GM19455 (cell line): ENCODE results near the gene STC2.

Experiments used
- ATAC-seq: cut with Tn5 transposase; IDR thresholded peaks from one replicate; pipeline ENCODE4 v1.9.1; 2021; ENCODE audit not compliant: unreplicated experiment

The STC2 gene

GRCh38 chr5:173329491-173330337, 1.5 kb upstream of the STC2 start:
- peak; percentile 40 for ATAC-seq

GRCh38 chr5:173328844-173329490, 753 bp upstream of the STC2 start:
- no peak for ATAC-seq

GRCh38 chr5:173327084-173327947, 898 bp downstream of the STC2 start:
- ATAC-seq: no peak

GRCh38 chr5:173326501-173326960, 1.7 kb downstream of the STC2 start:
- no peak for ATAC-seq

- no peak for ATAC-seq
These were observed 3.0 kb downstream of the STC2 start for GRCh38 chr5:173325091-173325698.

- ATAC-seq: no peak
These were observed 3.9 kb downstream of the STC2 start for GRCh38 chr5:173324115-173325001.

- ATAC-seq: no peak
These were observed 4.5 kb downstream of the STC2 start for GRCh38 chr5:173323799-173324114.

GRCh38 chr5:173323106-173323798, 5.0 kb downstream of the STC2 start:
- no peak for ATAC-seq

GRCh38 chr5:173321886-173322285, 6.3 kb downstream of the STC2 start:
- no peak for ATAC-seq

- ATAC-seq: no peak
These were observed 8.0 kb downstream of the STC2 start for GRCh38 chr5:173320259-173320658.

- no peak for ATAC-seq
These were observed 8.6 kb downstream of the STC2 start for GRCh38 chr5:173319646-173320045.

- ATAC-seq: no peak
These were observed 9.2 kb downstream of the STC2 start for GRCh38 chr5:173318881-173319620.

GRCh38 chr5:173318330-173318729, 9.9 kb downstream of the STC2 start:
- ATAC-seq: no peak

- no peak for ATAC-seq
These were observed 10.4 kb downstream of the STC2 start for GRCh38 chr5:173317852-173318251.

GRCh38 chr5:173317091-173317730, 11.0 kb downstream of the STC2 start:
- no peak for ATAC-seq

GRCh38 chr5:173316339-173317020, 11.7 kb downstream of the STC2 start:
- ATAC-seq: no peak

GRCh38 chr5:173315495-173316338, 12.5 kb downstream of the STC2 start:
- ATAC-seq: no peak
